GM11168 (cell line): ENCODE results near the gene WDR70.

Experiments
- in situ Hi-C: fragments of 300-500 bp; cut with MboI; formaldehyde crosslinking; loops from one replicate; pipeline ENCODE4 v1.12.0; 2022; ENCODE audit warnings: low sequenced_read_pairs; ENCODE audit not compliant: unreplicated experiment

Gene WDR70

GRCh38 chr5:37738865-37739488 is 359.9 kb downstream of the WDR70 start:
- in situ Hi-C loops: no loop called here

GRCh38 chr5:37739817-37740261 is 360.7 kb downstream of the WDR70 start:
- in situ Hi-C loops: no loop called here

- in situ Hi-C loops: no loop called here
Observed at GRCh38 chr5:37740331-37741066, 361.4 kb downstream of the WDR70 start.

GRCh38 chr5:37742111-37742510 is 363.0 kb downstream of the WDR70 start:
- in situ Hi-C loops: no loop called here

GRCh38 chr5:37751227-37751626 is 372.1 kb downstream of the WDR70 start:
- in situ Hi-C loops: no loop called here

- in situ Hi-C loops: no loop called here
Observed at GRCh38 chr5:37754976-37755375, 375.9 kb downstream of the WDR70 start.

GRCh38 chr5:37755581-37755980 is 376.5 kb downstream of the WDR70 start:
- in situ Hi-C loops: no loop called here

GRCh38 chr5:37756248-37756647 is 377.1 kb downstream of the WDR70 start:
- in situ Hi-C loops: no loop called here

- in situ Hi-C loops: no loop called here
Observed at GRCh38 chr5:37757980-37758582, 379.0 kb downstream of the WDR70 start.

- in situ Hi-C loops: no loop called here
Observed at GRCh38 chr5:37767251-37767650, 388.1 kb downstream of the WDR70 start.

- in situ Hi-C loops: no loop called here
Observed at GRCh38 chr5:37767961-37768360, 388.8 kb downstream of the WDR70 start.

GRCh38 chr5:37768371-37768770 is 389.3 kb downstream of the WDR70 start:
- in situ Hi-C loops: no loop called here

- in situ Hi-C loops: no loop called here
Observed at GRCh38 chr5:37769108-37769507, 390.0 kb downstream of the WDR70 start.

GRCh38 chr5:37769840-37770239 is 390.7 kb downstream of the WDR70 start:
- in situ Hi-C loops: no loop called here

GRCh38 chr5:37770786-37771185 is 391.7 kb downstream of the WDR70 start:
- in situ Hi-C loops: no loop called here

GRCh38 chr5:37771203-37771611 is 392.1 kb downstream of the WDR70 start:
- in situ Hi-C loops: no loop called here

- in situ Hi-C loops: no loop called here
Observed at GRCh38 chr5:37771731-37772130, 392.6 kb downstream of the WDR70 start.

- in situ Hi-C loops: no loop called here
Observed at GRCh38 chr5:37772255-37772654, 393.1 kb downstream of the WDR70 start.

GRCh38 chr5:37773809-37774208 is 394.7 kb downstream of the WDR70 start:
- in situ Hi-C loops: no loop called here

GRCh38 chr5:37774912-37775483 is 395.9 kb downstream of the WDR70 start:
- in situ Hi-C loops: no loop called here

GRCh38 chr5:37776826-37777225 is 397.7 kb downstream of the WDR70 start:
- in situ Hi-C loops: no loop called here
